ENCODE measurements around the gene FANK1.

The FANK1 gene

DNA sequence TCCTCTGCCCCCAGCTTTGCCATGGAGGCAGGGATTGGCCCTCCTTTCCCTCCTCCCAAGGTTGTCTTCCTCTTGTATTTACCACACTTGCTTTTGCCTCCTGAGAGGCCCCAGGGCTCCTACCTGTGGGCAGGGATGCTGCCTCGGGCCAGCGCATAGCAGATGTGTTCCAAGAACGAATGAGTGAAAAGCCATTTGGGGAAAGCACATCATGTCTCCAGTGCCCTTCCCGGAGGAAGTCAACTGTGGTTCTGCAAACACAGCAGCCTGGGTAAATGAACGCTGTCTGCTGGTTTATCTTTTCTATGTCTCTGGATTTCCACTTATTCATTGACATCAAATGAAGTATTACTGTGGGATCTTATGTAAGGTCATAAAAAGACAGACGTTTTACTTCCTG lies 161.7 kb downstream of the FANK1 start:
- Histone ChIP-seq H3K9ac (ENCODE audit: low read length) (no peak overlapping the region), H3K9me3 (ENCODE audit: control insufficient read depth, low read depth, low read length) (no peaks in the 10 kb centered on the region), H3K27me3 (ENCODE audit: control insufficient read depth, insufficient read depth, low read length) (no peaks in the 10 kb centered on the region), H3K4me3 (ENCODE audit: low read length) (no peak overlapping the region), H3K4me1 (ENCODE audit: control insufficient read depth, low read depth, low read length) (peaks cover 8% of the 10 kb centered on the region), H3K36me3 (ENCODE audit: control insufficient read depth, low read depth, low read length) (no peaks in the 10 kb centered on the region), H3K27ac (ENCODE audit: low read length) (no peak overlapping the region)

DNA sequence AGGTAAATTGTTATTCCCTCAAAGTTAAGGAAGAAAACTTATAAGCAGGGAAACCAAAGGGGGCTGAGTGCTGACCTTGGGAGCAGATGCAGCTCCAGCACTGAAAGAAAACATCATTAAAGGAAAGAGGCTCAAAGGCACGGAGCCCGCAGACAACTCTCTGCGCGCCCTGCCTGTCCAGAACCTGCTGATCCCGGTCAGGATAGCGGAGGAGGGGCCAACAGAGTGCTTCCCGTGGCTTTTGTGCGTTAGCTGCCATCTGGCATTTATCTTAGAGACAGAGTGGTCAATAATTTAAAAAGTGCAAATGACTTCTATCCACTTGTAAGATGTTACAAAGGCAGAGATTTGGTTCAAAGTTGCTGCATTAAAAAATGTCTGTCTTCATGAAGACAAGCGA lies 162.1 kb downstream of the FANK1 start:
- Histone ChIP-seq H3K4me1 (ENCODE audit: control insufficient read depth, low read depth, low read length) (peaks cover 8% of the 10 kb centered on the region), H3K9me3 (ENCODE audit: control insufficient read depth, low read depth, low read length) (no peaks in the 10 kb centered on the region), H3K9ac (ENCODE audit: low read length) (no peak overlapping the region), H3K27me3 (ENCODE audit: control insufficient read depth, insufficient read depth, low read length) (no peaks in the 10 kb centered on the region), H3K36me3 (ENCODE audit: control insufficient read depth, low read depth, low read length) (no peaks in the 10 kb centered on the region), H3K4me3 (ENCODE audit: low read length) (no peak overlapping the region), H3K27ac (ENCODE audit: low read length) (no peak overlapping the region)

Data from iPS-18a (cell line).